DOHH2 (cell line): ENCODE measurements around the gene OR2T1.

Source experiments
- H3F3A ChIP-seq: fragments of 200-600 bp; sonication (generic), shearing (Covaris generic); 2 replicates; pipeline ENCODE4 v1.6.0; 2016; ENCODE audit warnings: antibody characterized with exemption, mild to moderate bottlenecking; ENCODE audit not compliant: control insufficient read depth, insufficient read depth
- H3K27ac ChIP-seq: fragments of 200-600 bp; sonication (generic); 2 replicates; pipeline ENCODE4 v1.5.1; 2014; ENCODE audit warnings: low read depth, mild to moderate bottlenecking, low read length, moderate library complexity
- H3K27me3 ChIP-seq: fragments of 200-600 bp; sonication (generic); 2 replicates; pipeline ENCODE4 v1.6.1; 2014; ENCODE audit warnings: mild to moderate bottlenecking, low read length, mixed read lengths; ENCODE audit not compliant: control insufficient read depth
- H3K36me3 ChIP-seq: fragments of 200-600 bp; sonication (generic); 2 replicates; pipeline ENCODE4 v1.6.1; 2014; ENCODE audit warnings: mild to moderate bottlenecking, low read length, moderate library complexity, mixed read lengths; ENCODE audit not compliant: control insufficient read depth
- H3K4me1 ChIP-seq: fragments of 200-600 bp; sonication (generic); 2 replicates; pipeline ENCODE4 v1.6.1; 2014; ENCODE audit warnings: mild to moderate bottlenecking, low read length, mixed read lengths; ENCODE audit not compliant: control insufficient read depth
- H3K4me2 ChIP-seq: fragments of 200-600 bp; sonication (generic); 2 replicates; pipeline ENCODE4 v1.6.0; 2014; ENCODE audit warnings: mild to moderate bottlenecking, low read length, moderate library complexity
- H3K4me3 ChIP-seq: fragments of 200-600 bp; sonication (generic); 2 replicates; pipeline ENCODE4 v1.5.1; 2014; ENCODE audit warnings: mild to moderate bottlenecking, low read length, mixed read lengths
- H3K79me2 ChIP-seq: fragments of 200-600 bp; sonication (generic); 2 replicates; pipeline ENCODE4 v1.6.1; 2014; ENCODE audit warnings: mild to moderate bottlenecking, low read length, mixed read lengths; ENCODE audit not compliant: control insufficient read depth
- H3K9me2 ChIP-seq: fragments of 200-600 bp; sonication (generic); replicated peaks from 2 replicates; pipeline ENCODE4 v1.6.1; 2014; ENCODE audit warnings: mild to moderate bottlenecking, low read length, mixed read lengths; ENCODE audit not compliant: control insufficient read depth
- H3K9me3 ChIP-seq: fragments of 200-600 bp; sonication (generic); 2 replicates; pipeline ENCODE4 v1.6.1; 2014; ENCODE audit warnings: antibody characterized with exemption, low read length, mixed read lengths; ENCODE audit not compliant: control insufficient read depth, insufficient read depth
- H4K20me1 ChIP-seq: fragments of 200-600 bp; sonication (generic); 2 replicates; pipeline ENCODE4 v1.6.0; 2014; ENCODE audit warnings: low read depth, mild to moderate bottlenecking, antibody characterized with exemption, low read length, moderate library complexity; ENCODE audit not compliant: control insufficient read depth, insufficient read depth
- CTCF ChIP-seq: fragments of 200-600 bp; sonication (generic); IDR thresholded peaks from one replicate; pipeline ENCODE4 v1.5.1; 2014; ENCODE audit warnings: antibody characterized with exemption, mild to moderate bottlenecking, low read depth, low read length; ENCODE audit not compliant: poor library complexity, severe bottlenecking
- EZH2phosphoT487 ChIP-seq: fragments of 200-600 bp; sonication (generic); IDR thresholded peaks from 2 replicates; pipeline ENCODE4 v1.6.1; 2017; ENCODE audit warnings: borderline replicate concordance, mild to moderate bottlenecking, antibody characterized with exemption, low read length, moderate library complexity, mixed read lengths

OR2T1 gene

DNA sequence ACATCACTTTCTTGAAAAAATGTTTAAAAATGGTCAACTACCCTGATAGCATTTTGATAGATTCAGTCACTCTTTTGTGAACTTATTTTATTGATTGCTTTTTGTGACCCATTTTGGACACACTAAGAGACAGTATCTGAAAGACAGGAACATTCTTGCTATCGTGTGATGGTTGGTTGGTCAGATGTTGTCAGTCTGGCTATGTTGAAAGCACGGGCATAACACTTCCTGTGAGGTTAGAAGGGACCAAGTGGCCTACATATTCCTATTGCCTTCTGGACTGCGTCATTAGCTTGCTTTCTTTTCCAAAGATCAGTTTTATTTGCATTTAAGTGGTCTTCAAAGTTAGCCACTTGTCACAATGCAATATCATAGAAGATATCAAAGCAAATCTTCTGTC is 25.9 kb upstream of the OR2T1 start:
- Histone ChIP-seq H3K27ac (no peak overlapping the region), H3K4me1 (no peaks in the 10 kb centered on the region), H3K9me3 (no peaks in the 10 kb centered on the region), H3K4me3 (no peak overlapping the region), H3K36me3 (no peaks in the 10 kb centered on the region), H3K79me2 (no peaks in the 10 kb centered on the region), H4K20me1 (no peaks in the 10 kb centered on the region), H3F3A (no peaks in the 10 kb centered on the region), H3K9me2 (no peaks in the 10 kb centered on the region), H3K27me3 (no peaks in the 10 kb centered on the region), H3K4me2 (no peak overlapping the region)
- no peak for TF ChIP-seq CTCF
- no peak for TF ChIP-seq EZH2phosphoT487

GRCh38 chr1:248380854-248381253 is 22.0 kb upstream of the OR2T1 start:
- H3K27ac ChIP-seq: no peak overlapping the region
- TF ChIP-seq CTCF (no peak), EZH2phosphoT487 (no peak)
- H3K4me2 ChIP-seq: no peak overlapping the region
- H3K4me1 ChIP-seq: no peaks in the 10 kb centered on the region
- no peaks in the 10 kb centered on the region for H3K79me2 ChIP-seq
- no peaks in the 10 kb centered on the region for H3K36me3 ChIP-seq
- H3K4me3 ChIP-seq: no peak overlapping the region
- H3K9me2 ChIP-seq: no peaks in the 10 kb centered on the region
- no peaks in the 10 kb centered on the region for H3K27me3 ChIP-seq
- no peaks in the 10 kb centered on the region for H4K20me1 ChIP-seq
- no peaks in the 10 kb centered on the region for H3F3A ChIP-seq
- H3K9me3 ChIP-seq: no peaks in the 10 kb centered on the region

DNA sequence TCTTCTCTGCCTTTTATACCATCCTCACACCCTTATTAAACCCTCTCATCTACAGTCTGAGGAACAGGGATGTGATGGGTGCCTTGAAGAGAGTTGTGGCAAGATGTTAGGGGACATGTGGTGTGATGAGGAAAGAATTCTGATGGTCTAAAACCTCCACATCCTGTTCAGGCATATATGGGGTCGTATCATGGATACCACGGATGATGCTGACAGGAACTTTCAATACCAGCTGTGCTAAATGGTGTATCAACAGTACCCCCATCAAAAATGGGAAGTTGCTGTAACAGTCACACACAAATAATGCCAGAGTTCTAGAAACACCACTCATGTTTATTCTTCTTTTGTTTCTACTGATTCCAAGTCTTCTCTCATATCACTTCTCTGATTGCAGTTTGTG is 14.4 kb upstream of the OR2T1 start:
- Histone ChIP-seq H3K4me3 (no peak overlapping the region), H3K27me3 (no peaks in the 10 kb centered on the region), H3K27ac (no peak overlapping the region), H3K9me2 (no peaks in the 10 kb centered on the region), H3K4me2 (no peak overlapping the region), H3K9me3 (no peaks in the 10 kb centered on the region), H4K20me1 (no peaks in the 10 kb centered on the region), H3K79me2 (no peaks in the 10 kb centered on the region), H3F3A (no peaks in the 10 kb centered on the region), H3K36me3 (no peaks in the 10 kb centered on the region), H3K4me1 (no peaks in the 10 kb centered on the region)
- TF ChIP-seq EZH2phosphoT487 (no peak), CTCF (no peak)

GRCh38 chr1:248393050-248393449 is 9.8 kb upstream of the OR2T1 start:
- Histone ChIP-seq H3F3A (no peaks in the 10 kb centered on the region), H3K36me3 (no peaks in the 10 kb centered on the region), H3K4me3 (no peak overlapping the region), H4K20me1 (no peaks in the 10 kb centered on the region), H3K9me3 (no peaks in the 10 kb centered on the region), H3K79me2 (no peaks in the 10 kb centered on the region), H3K27ac (no peak overlapping the region), H3K4me2 (no peak overlapping the region), H3K9me2 (no peaks in the 10 kb centered on the region), H3K27me3 (no peaks in the 10 kb centered on the region), H3K4me1 (no peaks in the 10 kb centered on the region)
- no peak for TF ChIP-seq EZH2phosphoT487
- TF ChIP-seq CTCF: no peak
